ENCODE measurements around the gene TTLL12. TPM values are rescaled to one million over a fixed set of nuclear protein-coding genes. Genes with fewer than 3 reads are reported as not detected.

TTLL12 gene
- 20.2 and 33.2 TPM in 2 replicates for total RNA-seq

GRCh38 chr22:43186272-43187170 lies at the start of gene TTLL12:
TTLL12 (minus strand) TSS chr22:43187134; CDS start chr22:43187069, 65 bp downstream.

GRCh38 chr22:43151251-43152002 lies 35.5 kb downstream of the TTLL12 start, which contains the start of gene TSPO:
TSPO (plus strand) TSS chr22:43151559; CDS start chr22:43159239, 7,680 bp downstream.

GRCh38 chr22:43142880-43143562 lies 43.9 kb downstream of the TTLL12 start, which contains the start of gene MCAT:
MCAT (minus strand) TSS chr22:43143398; CDS start chr22:43143348, 50 bp downstream.

Other genes with a start within 250 kb of the TTLL12 start
- 128 and 148 TPM in 2 replicates for gene PACSIN2, start 172.0 kb downstream of the TTLL12 start, total RNA-seq
- 13.5 and 18.7 TPM in 2 replicates for gene TTLL1, start 97.7 kb downstream of the TTLL12 start, total RNA-seq
- not detected in 2 replicates for gene BIK, start 76.4 kb downstream of the TTLL12 start, total RNA-seq
- 9.5 and 12.7 TPM in 2 replicates for gene MCAT, start 43.7 kb downstream of the TTLL12 start, total RNA-seq
- gene TSPO, start 35.6 kb downstream of the TTLL12 start, total RNA-seq, result 293 and 336 TPM in 2 replicates
- not detected in 2 replicates for gene SCUBE1, start 156.2 kb upstream of the TTLL12 start, total RNA-seq
- gene MPPED1, start 224.9 kb upstream of the TTLL12 start, total RNA-seq, result not detected in 2 replicates

Measured in smooth muscle cell of the umbilical artery (primary cell).